Head of caudate nucleus (tissue), 42 donors: ENCODE measurements around the gene GTSF1L.

ENCODE experiments used
- DNase-seq, 42 donors: peaks; one replicate each; pipeline versions ENCODE4 v3.0.0 to v3.0.0-alpha.2; 2020 to 2021; ENCODE audit warnings: mixed read lengths in 7 of 42
- intact Hi-C: fragments of 100-400 bp; cut with DNase I; formaldehyde crosslinking; loops from one replicate; pipeline ENCODE4 v1.15.0; 2022

GTSF1L gene

GRCh38 chr20:43682446-43682845 lies 44.4 kb downstream of the GTSF1L start:
- intact Hi-C loops = no loop called here

GRCh38 chr20:43681991-43682410 lies 44.8 kb downstream of the GTSF1L start:
- intact Hi-C loops = no loop called here
- DNase-seq = peak in 1 of 42 donors; percentile 32

More at GRCh38 chr20:43682446-43682845, 44.4 kb downstream of the GTSF1L start:
- DNase-seq = no peak

GRCh38 chr20:43681468-43681942 lies 45.3 kb downstream of the GTSF1L start:
- DNase-seq = peak in 2 of 42 donors; percentile 1 to 16
- intact Hi-C loops = no loop called here

- intact Hi-C loops = no loop called here
- DNase-seq = no peak
These were observed 45.8 kb downstream of the GTSF1L start for GRCh38 chr20:43680981-43681380.

- intact Hi-C loops = no loop called here
These were observed 50.4 kb downstream of the GTSF1L start for GRCh38 chr20:43676368-43676767.

More at GRCh38 chr20:43676368-43676767, 50.4 kb downstream of the GTSF1L start:
- DNase-seq = no peak
